ENCODE measurements around the gene TAF6. TPM values are rescaled to one million over a fixed set of nuclear protein-coding genes. Genes with fewer than 3 reads are reported as not detected.

TAF6 gene
- total RNA-seq, 4 donors from 2014 or later, result 18.0 to 581 (median 43.9) TPM

GRCh38 chr7:100091411-100092181 lies 27.6 kb downstream of the TAF6 start:
- intact Hi-C loops (cut with DNase I; ENCODE audit: low total_unique reads) (no loop called here), in situ Hi-C loops (cut with MboI; ENCODE audit: low pct_ligation_motif_present in 1 of 4, low pct_unique_long_range_greater_than_20kb in 1 of 4, low sequenced_read_pairs in 3 of 4) (no loop called here)
- Histone ChIP-seq H3K4me3 (no peak overlapping the region), H3K27me3 (no peaks in the 10 kb centered on the region), H3K4me1 (peaks cover 13 to 21% (median 19%) of the 10 kb centered on the region in 4 donors), H3K36me3 (peaks cover 0 to 34% (median 15%) of the 10 kb centered on the region in 4 donors), H3K9me3 (no peaks in the 10 kb centered on the region), H3K27ac (no peak overlapping the region)
- no peak for TF ChIP-seq POLR2A (IDR thresholded peaks at IDR 0.05)
- no peak for TF ChIP-seq EP300 (IDR thresholded peaks at IDR 0.05; ENCODE audit: low read depth)
- no peak for TF ChIP-seq CTCF (IDR thresholded peaks at IDR 0.05)
- TF ChIP-seq POLR2AphosphoS5 (IDR thresholded peaks at IDR 0.05), result no peak
- no peak for DNase-seq
- 59 to 80% methylated on average over 2 to 19 of the region's 19 CpGs for whole genome bisulfite sequencing, 2 donors (ENCODE audit: low coverage in 1 of 2)

- no peak overlapping the region for H3K27ac ChIP-seq
- DNase-seq, result no peak
- H3K9me3 ChIP-seq, result no peaks in the 10 kb centered on the region
- H3K36me3 ChIP-seq, result peaks cover 0 to 26% (median 11%) of the 10 kb centered on the region in 4 donors
- in situ Hi-C loops (cut with MboI; ENCODE audit: low pct_ligation_motif_present in 1 of 4, low pct_unique_long_range_greater_than_20kb in 1 of 4, low sequenced_read_pairs in 3 of 4), result no loop called here
- intact Hi-C loops (cut with DNase I; ENCODE audit: low total_unique reads), result no loop called here
- no peak overlapping the region for H3K4me3 ChIP-seq
- WGBS, 2 donors (ENCODE audit: low coverage in 1 of 2), result 86 to 89% methylated on average over 4 to 14 of the region's 14 CpGs
- H3K4me1 ChIP-seq, result peaks cover 13 to 21% (median 19%) of the 10 kb centered on the region in 4 donors
- TF ChIP-seq CTCF (IDR thresholded peaks at IDR 0.05), result no peak
- TF ChIP-seq POLR2A (IDR thresholded peaks at IDR 0.05), result no peak
- no peak for TF ChIP-seq EP300 (IDR thresholded peaks at IDR 0.05; ENCODE audit: low read depth)
- TF ChIP-seq POLR2AphosphoS5 (IDR thresholded peaks at IDR 0.05), result no peak
- H3K27me3 ChIP-seq, result no peaks in the 10 kb centered on the region
Measured at GRCh38 chr7:100090527-100091410, 28.4 kb downstream of the TAF6 start.

GRCh38 chr7:100089458-100090196 lies 29.5 kb downstream of the TAF6 start:
- in situ Hi-C loops (cut with MboI; ENCODE audit: low pct_ligation_motif_present in 1 of 4, low pct_unique_long_range_greater_than_20kb in 1 of 4, low sequenced_read_pairs in 3 of 4) (no loop called here), intact Hi-C loops (cut with DNase I; ENCODE audit: low total_unique reads) (loop anchor here (5.0 kb wide), 1 partner anchor 38 kb away; the partner anchor contains the start of gene MBLAC1)
- 20 to 25% methylated on average over 3 to 7 of the region's 7 CpGs for WGBS, 2 donors (ENCODE audit: low coverage in 1 of 2)
- no peaks in the 10 kb centered on the region for H3K9me3 ChIP-seq
- TF ChIP-seq POLR2AphosphoS5 (IDR thresholded peaks at IDR 0.05) (no peak), EP300 (IDR thresholded peaks at IDR 0.05; ENCODE audit: low read depth) (no peak), POLR2A (IDR thresholded peaks at IDR 0.05) (no peak), CTCF (IDR thresholded peaks at IDR 0.05) (no peak)
- peaks cover 0 to 16% (median 6%) of the 10 kb centered on the region in 4 donors for H3K36me3 ChIP-seq
- H3K4me3 ChIP-seq, result peak overlapping the region; percentile 66 to 90 (median 78)
- H3K27ac ChIP-seq, result peak overlapping the region; percentile 89 to 93 (median 92)
- H3K4me1 ChIP-seq, result peaks cover 13 to 21% (median 19%) of the 10 kb centered on the region in 4 donors
- DNase-seq, result no peak
- H3K27me3 ChIP-seq, result no peaks in the 10 kb centered on the region

Measured in transverse colon (tissue), 4 donors.